Upper lobe of right lung (tissue), 1 donor: Measurements from ENCODE around the gene TMPRSS4. TPM values are rescaled to one million over a fixed set of nuclear protein-coding genes. Genes with fewer than 3 reads are reported as not detected.

ENCODE experiments used
- ATAC-seq: fragments of 200-7000 bp; cut with Tn5 transposase; one replicate; pipeline ENCODE4 v1.9.1; 2020; ENCODE audit warnings: mild to moderate bottlenecking, moderate library complexity
- DNase-seq: peaks from one replicate; pipeline ENCODE4 v3.0.0-alpha.2; 2020
- H3K27ac ChIP-seq: fragments of 200-600 bp; one replicate; pipeline ENCODE4 v1.8.0; 2022
- H3K27me3 ChIP-seq: fragments of 200-600 bp; one replicate; pipeline ENCODE4 v1.8.0; 2022; ENCODE audit warnings: mild to moderate bottlenecking
- H3K36me3 ChIP-seq: fragments of 200-600 bp; one replicate; pipeline ENCODE4 v1.8.0; 2022
- H3K4me1 ChIP-seq: fragments of 200-600 bp; one replicate; pipeline ENCODE4 v1.8.0; 2022
- H3K4me3 ChIP-seq: fragments of 200-600 bp; one replicate; pipeline ENCODE4 v1.8.0; 2022; ENCODE audit warnings: mild to moderate bottlenecking
- H3K9me3 ChIP-seq: fragments of 200-600 bp; one replicate; pipeline ENCODE4 v1.8.0; 2022
- intact Hi-C: fragments of 100-400 bp; cut with DNase I; formaldehyde crosslinking; loops from one replicate; pipeline ENCODE4 v1.11.0; 2022
- total RNA-seq: library from RNA; stranded (reverse); fragmentation: NEBNext Ultra II Directional; extraction: Animal tissue kit (Norgen Biotek cat#: 25700); gene quantifications from one replicate; pipeline ENCODE4 v1.2.1, GENCODE V29; 2021
- TF ChIP-seq, protein P1 (sequence below): fragments of 200-600 bp; IDR thresholded peaks from one replicate; pipeline ENCODE4 v1.8.0; 2022; ENCODE audit warnings: antibody characterized with exemption
- donor health status: DM: no; HTN: yes; CAD: no; lungs with severe emphysema.

TMPRSS4 gene
- total RNA-seq, 1 donor from 2014 or later: 3.0 TPM

- DNase-seq (peak; percentile 36), ATAC-seq (no peak)
- intact Hi-C loops: no loop called here
These were observed 66.8 kb downstream of the TMPRSS4 start for GRCh38 chr11:118143661-118144185.

GRCh38 chr11:118144301-118145268 lies 67.7 kb downstream of the TMPRSS4 start:
- Histone ChIP-seq H3K9me3 (no peaks in the 10 kb centered on the region), H3K4me1 (no peaks in the 10 kb centered on the region), H3K27me3 (peaks cover 9% of the 10 kb centered on the region), H3K27ac (no peak overlapping the region), H3K36me3 (no peaks in the 10 kb centered on the region), H3K4me3 (peak overlapping the region; percentile 70)
- TF ChIP-seq, protein P1, sequence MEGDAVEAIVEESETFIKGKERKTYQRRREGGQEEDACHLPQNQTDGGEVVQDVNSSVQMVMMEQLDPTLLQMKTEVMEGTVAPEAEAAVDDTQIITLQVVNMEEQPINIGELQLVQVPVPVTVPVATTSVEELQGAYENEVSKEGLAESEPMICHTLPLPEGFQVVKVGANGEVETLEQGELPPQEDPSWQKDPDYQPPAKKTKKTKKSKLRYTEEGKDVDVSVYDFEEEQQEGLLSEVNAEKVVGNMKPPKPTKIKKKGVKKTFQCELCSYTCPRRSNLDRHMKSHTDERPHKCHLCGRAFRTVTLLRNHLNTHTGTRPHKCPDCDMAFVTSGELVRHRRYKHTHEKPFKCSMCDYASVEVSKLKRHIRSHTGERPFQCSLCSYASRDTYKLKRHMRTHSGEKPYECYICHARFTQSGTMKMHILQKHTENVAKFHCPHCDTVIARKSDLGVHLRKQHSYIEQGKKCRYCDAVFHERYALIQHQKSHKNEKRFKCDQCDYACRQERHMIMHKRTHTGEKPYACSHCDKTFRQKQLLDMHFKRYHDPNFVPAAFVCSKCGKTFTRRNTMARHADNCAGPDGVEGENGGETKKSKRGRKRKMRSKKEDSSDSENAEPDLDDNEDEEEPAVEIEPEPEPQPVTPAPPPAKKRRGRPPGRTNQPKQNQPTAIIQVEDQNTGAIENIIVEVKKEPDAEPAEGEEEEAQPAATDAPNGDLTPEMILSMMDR: no peak
- ATAC-seq (no peak), DNase-seq (peak; percentile 56)
- intact Hi-C loops: no loop called here

More at GRCh38 chr11:118143661-118144185, 66.8 kb downstream of the TMPRSS4 start:
- H3K27ac ChIP-seq: no peak overlapping the region
- H3K9me3 ChIP-seq: no peaks in the 10 kb centered on the region
- H3K36me3 ChIP-seq: no peaks in the 10 kb centered on the region
- H3K27me3 ChIP-seq: peaks cover 9% of the 10 kb centered on the region
- TF ChIP-seq, protein P1: no peak
- no peak overlapping the region for H3K4me3 ChIP-seq
- H3K4me1 ChIP-seq: no peaks in the 10 kb centered on the region

DNA sequence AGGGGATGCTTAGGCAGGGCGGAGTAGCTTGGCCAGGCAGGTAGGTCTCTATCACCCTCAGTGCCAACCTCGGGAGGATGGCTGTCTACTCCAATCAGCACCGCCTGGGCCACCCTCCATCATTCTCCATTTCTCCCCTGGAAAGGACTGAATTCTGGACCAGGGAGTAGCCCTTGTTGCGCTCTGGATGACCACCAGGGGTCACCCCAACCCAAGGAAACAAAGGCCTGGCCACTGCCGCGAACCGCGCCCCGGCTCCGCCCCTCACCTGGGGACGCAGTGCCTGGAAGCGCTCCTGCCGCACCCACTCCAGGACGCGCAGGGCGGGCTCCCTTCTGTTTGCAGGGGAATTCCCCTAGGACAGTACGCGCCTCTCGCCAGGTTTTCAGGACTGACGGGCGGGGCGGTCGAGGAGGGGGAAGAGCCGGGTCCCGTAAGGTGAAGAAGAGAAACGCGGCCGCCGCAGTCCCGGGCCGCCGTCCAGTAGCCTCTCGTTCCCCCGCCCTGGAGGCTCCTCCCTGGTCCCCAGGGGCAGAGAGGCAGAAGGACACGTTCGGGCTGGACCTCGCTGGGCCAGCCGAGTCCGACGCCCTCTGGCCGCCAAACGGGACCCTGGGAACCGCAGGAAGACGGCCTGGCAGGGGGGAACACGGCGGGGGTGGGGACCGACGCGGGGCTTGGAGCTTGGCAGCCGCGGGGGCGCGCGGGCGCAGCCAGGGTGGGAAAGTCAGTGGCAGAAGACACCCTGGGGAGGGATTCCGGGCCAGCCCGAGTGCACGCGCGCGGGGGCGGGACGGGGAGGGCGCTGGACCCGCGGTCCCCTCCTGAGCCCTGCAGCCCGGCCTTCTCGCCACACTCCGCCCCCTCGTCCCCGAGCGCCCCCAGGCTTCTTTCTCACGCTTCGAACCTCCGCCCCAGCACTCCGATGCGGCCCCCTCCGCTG lies 68.7 kb downstream of the TMPRSS4 start:
- Histone ChIP-seq H3K9me3 (no peaks in the 10 kb centered on the region), H3K27me3 (peaks cover 3% of the 10 kb centered on the region), H3K4me3 (peak overlapping the region; percentile 70), H3K4me1 (no peaks in the 10 kb centered on the region), H3K36me3 (no peaks in the 10 kb centered on the region), H3K27ac (peak overlapping the region; percentile 55)
- TF ChIP-seq, protein P1: peak; percentile 93
- DNase-seq (peak; percentile 94), ATAC-seq (peak; percentile 98)
- intact Hi-C loops: no loop called here

- Histone ChIP-seq H3K9me3 (no peaks in the 10 kb centered on the region), H3K4me1 (no peaks in the 10 kb centered on the region), H3K27me3 (peaks cover 4% of the 10 kb centered on the region), H3K27ac (no peak overlapping the region), H3K36me3 (no peaks in the 10 kb centered on the region), H3K4me3 (no peak overlapping the region)
- ATAC-seq (no peak), DNase-seq (no peak)
- TF ChIP-seq, protein P1: no peak
- intact Hi-C loops: no loop called here
These were observed 69.7 kb downstream of the TMPRSS4 start for GRCh38 chr11:118146554-118146953.

- H3K4me1 ChIP-seq: no peaks in the 10 kb centered on the region
- H3K36me3 ChIP-seq: no peaks in the 10 kb centered on the region
- TF ChIP-seq, protein P1: no peak
- intact Hi-C loops: no loop called here
- no peaks in the 10 kb centered on the region for H3K9me3 ChIP-seq
- H3K4me3 ChIP-seq: no peak overlapping the region
- ATAC-seq (no peak), DNase-seq (no peak)
- H3K27me3 ChIP-seq: peaks cover 12% of the 10 kb centered on the region
- H3K27ac ChIP-seq: no peak overlapping the region
These were observed 70.6 kb downstream of the TMPRSS4 start for GRCh38 chr11:118147502-118147901.
